RPMI8226 (cell line): ENCODE results near the gene PPIL4.
"Not testable (repeated sequence)": the region's sequence is repeated elsewhere in the genome, so short reads cannot be mapped to it uniquely, and the experiment has no call there.

Experiments
- DNase-seq: peaks from one replicate; pipeline ENCODE4 v3.0.0-alpha.2; 2015

Gene PPIL4

GRCh38 chr6:149529650-149530049 is 16.2 kb downstream of the PPIL4 start:
- no peak for DNase-seq

GRCh38 chr6:149515494-149515893 is 30.3 kb downstream of the PPIL4 start:
- DNase-seq: no peak

GRCh38 chr6:149513915-149514314 is 31.9 kb downstream of the PPIL4 start:
- no peak for DNase-seq

- DNase-seq: no peak
Measured at GRCh38 chr6:149510793-149511512, 34.9 kb downstream of the PPIL4 start.

- no peak for DNase-seq
Measured at GRCh38 chr6:149508485-149508884, 37.4 kb downstream of the PPIL4 start.

GRCh38 chr6:149503872-149504271 is 42.0 kb downstream of the PPIL4 start:
- no peak for DNase-seq

- no peak for DNase-seq
Measured at GRCh38 chr6:149503276-149503675, 42.6 kb downstream of the PPIL4 start.

GRCh38 chr6:149501768-149502167 is 44.1 kb downstream of the PPIL4 start:
- no peak for DNase-seq

- no peak for DNase-seq
Measured at GRCh38 chr6:149501201-149501600, 44.6 kb downstream of the PPIL4 start.

GRCh38 chr6:149500096-149500495 is 45.7 kb downstream of the PPIL4 start:
- DNase-seq: no peak

GRCh38 chr6:149499066-149499465 is 46.8 kb downstream of the PPIL4 start:
- peak; percentile 14 for DNase-seq

- DNase-seq: no peak
Measured at GRCh38 chr6:149497365-149497764, 48.5 kb downstream of the PPIL4 start.

GRCh38 chr6:149496597-149496996 is 49.2 kb downstream of the PPIL4 start:
- DNase-seq: not testable (repeated sequence)

- DNase-seq: not testable (repeated sequence)
Measured at GRCh38 chr6:149495349-149496016, 50.4 kb downstream of the PPIL4 start.

- not testable (repeated sequence) for DNase-seq
Measured at GRCh38 chr6:149494810-149495209, 51.0 kb downstream of the PPIL4 start.

GRCh38 chr6:149493761-149494320 is 52.0 kb downstream of the PPIL4 start:
- DNase-seq: no peak

GRCh38 chr6:149492798-149493343 is 53.0 kb downstream of the PPIL4 start:
- no peak for DNase-seq

- DNase-seq: no peak
Measured at GRCh38 chr6:149489967-149490366, 55.9 kb downstream of the PPIL4 start.

- no peak for DNase-seq
Measured at GRCh38 chr6:149488815-149489214, 57.0 kb downstream of the PPIL4 start.

GRCh38 chr6:149487316-149487715 is 58.5 kb downstream of the PPIL4 start:
- DNase-seq: no peak

- peak; percentile 24 for DNase-seq
Measured at GRCh38 chr6:149484733-149485700, 60.8 kb downstream of the PPIL4 start, which contains the start of gene ZC3H12D. Gene ZC3H12D, minus strand, starts transcription at chr6:149485014. Its CDS starts 10,471 bp downstream, at chr6:149474543.

- DNase-seq: no peak
Measured at GRCh38 chr6:149483849-149484655, 61.8 kb downstream of the PPIL4 start.
